Activated CD4-positive, alpha-beta T cell treated with anti-CD3 and anti-CD28 coated beads, Interleukin-2, amount 50 U/mL, for 16 hours (primary cell): ENCODE measurements around the gene IKZF3.
"Not testable (repeated sequence)": the region's sequence is repeated elsewhere in the genome, so short reads cannot be mapped to it uniquely, and the experiment has no call there.

Experiments used
- DNase-seq: peaks from one replicate; pipeline ENCODE4 v3.0.0-alpha.2; 2020

IKZF3 gene

GRCh38 chr17:39737760-39738567 lies 126.1 kb downstream of the IKZF3 start, which contains the start of gene GRB7:
Gene GRB7 (plus strand): TSS chr17:39737938. CDS start chr17:39742302, 4,364 bp downstream.
- no peak for DNase-seq

DNA sequence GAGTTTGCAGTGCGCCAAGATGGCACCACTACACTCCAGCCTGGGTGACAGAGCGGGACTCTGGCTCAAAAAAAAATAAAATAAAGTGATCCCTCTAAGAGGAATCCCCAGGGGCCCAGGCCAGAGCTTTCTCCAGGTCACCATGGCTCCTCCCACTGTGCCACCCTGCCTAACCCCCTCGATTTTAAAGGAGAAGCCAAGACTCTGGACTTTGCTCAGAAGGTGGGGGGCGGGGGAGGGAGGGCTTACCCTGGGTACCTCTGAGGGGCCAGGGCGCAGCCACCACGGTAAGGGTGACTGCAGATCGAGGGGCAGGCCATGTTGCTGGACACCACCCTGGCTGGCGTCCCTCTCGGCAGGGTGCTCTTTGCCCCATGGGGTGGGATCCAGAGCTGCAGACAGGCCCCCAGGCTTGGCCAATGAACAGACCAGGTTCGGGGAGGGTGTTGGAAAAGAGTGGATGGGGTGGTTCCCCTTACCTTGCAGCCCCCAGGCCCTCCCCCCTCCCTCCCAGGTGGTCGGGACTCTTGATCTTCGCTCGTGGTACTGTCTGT lies 126.8 kb downstream of the IKZF3 start:
- DNase-seq = no peak

DNA sequence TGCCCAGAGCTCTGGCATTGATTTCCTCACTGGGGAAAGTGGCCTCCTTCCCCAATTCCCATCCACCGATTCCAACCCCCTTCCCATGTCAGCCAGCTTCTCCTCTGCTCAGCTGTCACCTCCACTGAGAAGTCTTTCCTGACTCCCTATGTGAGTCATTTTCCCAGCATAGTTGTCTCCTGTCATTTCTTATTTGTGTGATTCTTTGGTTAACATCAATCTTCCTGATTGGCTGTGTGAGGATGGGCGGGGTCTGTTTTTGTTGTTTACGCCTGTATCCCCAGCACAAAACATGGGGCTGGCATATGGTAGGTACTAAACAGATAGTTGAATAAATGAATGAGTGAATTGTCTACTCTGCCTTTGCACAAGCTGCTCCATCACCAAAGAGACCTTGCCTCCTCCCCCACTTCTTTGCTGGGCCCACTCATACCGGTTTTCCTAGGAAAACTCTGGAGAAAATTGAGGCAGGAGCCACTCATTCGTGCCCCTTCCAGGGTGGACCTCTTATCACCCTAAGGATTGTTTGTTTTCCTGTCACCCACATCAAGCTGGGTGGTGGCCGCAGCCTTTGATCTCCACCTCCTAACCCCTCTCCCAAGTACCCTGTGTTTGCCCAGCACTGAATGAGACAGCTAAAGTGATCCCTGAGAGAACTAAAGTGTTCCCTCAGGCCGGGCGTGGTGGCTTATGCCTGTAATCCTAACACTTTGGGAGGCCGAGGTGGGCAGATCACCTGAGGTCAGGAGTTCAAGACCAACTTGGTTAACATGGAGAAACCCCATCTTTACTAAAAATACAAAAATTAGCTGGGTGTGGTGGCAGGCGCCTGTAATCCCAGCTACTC lies 127.6 kb downstream of the IKZF3 start:
- no peak for DNase-seq

DNA sequence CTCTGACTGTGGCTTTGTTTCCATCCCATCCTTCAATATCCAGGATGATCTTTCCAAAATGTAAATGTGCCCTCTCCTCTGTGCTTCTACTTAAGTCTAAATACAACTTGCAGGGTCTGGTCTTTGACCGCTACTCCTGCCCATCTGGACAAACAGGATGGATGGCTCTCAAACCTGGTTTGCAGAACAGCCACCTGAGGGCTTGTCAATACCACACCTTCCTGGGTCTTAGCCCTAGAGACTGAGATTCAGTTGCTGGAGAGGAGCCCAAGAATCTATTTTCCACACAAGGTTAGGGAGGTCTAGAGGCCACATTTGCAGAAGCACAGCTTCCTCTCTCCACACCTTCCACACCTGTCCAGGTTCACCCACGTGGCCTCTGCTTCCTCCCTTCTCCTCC lies 128.2 kb downstream of the IKZF3 start:
- DNase-seq = no peak

DNA sequence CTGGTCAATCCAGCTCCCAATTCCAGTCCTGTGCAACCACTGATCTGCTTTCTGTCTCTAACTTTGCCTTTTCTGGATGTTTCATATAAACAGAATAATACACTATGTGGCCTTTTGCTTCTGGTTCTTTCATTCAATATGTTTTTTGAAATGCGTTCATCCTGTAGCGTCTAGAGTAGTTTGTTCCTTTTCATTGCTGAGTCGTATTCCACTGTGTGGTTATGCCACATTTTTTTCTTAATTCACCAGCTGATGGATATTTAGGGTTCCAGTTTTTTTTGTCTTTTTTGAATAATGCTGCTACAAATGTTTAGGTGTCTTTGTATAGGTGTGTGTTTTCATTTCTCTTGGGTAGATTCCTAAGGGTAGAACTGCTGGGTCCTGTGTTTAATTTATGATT lies 131.5 kb downstream of the IKZF3 start:
- DNase-seq = no peak

DNA sequence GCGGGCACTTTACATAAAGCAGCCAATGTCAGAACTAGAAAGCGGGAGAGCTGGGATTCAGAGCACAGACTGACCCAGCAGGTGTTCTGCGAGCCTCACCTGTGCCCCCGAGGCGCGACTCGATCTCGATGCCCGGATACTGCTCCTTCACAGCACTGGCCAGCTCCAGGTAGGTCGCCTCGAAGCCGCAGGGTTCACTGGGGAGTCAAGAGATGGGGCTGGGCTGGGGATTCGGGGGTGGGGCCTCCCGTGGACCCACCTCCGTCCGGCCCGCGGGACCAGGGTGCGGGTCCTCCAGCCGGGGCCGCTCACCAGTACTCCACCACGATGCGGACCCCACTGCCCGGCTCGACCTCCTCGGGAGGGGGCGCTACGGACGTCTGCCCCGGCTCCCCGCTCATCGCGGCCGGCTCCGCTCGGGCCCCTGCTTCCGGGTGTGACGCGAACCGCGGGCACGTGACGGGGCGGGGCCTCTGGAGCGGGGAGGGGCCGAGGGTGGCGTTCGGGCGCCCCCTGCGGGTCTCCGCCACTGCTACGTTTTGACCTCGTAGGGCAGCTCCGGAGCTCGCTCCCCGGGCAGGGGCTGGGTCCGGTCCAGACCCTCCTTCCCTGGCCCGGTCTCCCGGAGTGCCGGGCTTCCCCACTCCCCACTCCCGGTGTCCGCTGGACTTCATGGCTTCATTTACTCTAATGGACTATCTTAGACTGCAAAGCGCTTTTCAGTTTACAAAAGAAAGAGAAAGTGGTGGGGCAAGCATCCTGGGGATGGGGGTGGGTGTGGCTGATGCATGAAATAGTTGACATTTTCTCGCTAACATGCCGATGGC lies 133.8 kb downstream of the IKZF3 start, which contains the start of gene MIEN1:
Gene MIEN1, minus strand, starts transcription at position 438 of the 827 bp plus-strand sequence. Its CDS starts 37 bp downstream, at position 401.
- DNase-seq = peak; percentile 94

- no peak for DNase-seq
Observed at GRCh38 chr17:39729280-39729851, 134.7 kb downstream of the IKZF3 start.

DNA sequence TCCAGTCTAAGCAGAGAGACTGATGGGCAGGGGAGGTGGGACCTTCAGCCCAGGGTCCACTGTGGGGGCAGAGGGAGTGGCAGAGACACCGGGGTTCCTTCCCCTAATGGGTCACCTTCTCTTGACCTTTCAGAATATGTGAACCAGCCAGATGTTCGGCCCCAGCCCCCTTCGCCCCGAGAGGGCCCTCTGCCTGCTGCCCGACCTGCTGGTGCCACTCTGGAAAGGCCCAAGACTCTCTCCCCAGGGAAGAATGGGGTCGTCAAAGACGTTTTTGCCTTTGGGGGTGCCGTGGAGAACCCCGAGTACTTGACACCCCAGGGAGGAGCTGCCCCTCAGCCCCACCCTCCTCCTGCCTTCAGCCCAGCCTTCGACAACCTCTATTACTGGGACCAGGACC lies 136.6 kb downstream of the IKZF3 start:
- no peak for DNase-seq

GRCh38 chr17:39726617-39727016 lies 137.5 kb downstream of the IKZF3 start:
- DNase-seq = no peak

DNA sequence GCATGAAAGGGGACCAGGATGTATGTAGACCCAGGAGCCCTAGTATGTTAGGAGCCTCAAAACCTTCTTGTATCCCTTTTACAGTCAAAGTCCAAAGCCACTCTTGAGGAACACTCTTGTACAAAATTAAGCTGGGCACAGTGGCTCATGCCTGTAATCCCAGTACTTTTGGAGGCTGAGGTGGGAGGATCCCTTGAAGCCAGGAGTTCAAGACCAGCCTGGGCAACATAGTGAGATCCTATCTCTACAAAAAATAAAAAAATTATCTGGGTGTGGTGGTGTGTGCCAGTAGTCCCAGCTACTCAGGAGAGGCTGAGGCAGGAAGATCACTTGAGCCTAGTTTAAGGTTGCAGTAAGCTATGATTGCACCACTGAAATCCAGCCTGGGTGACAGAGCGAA lies 138.2 kb downstream of the IKZF3 start:
- not testable (repeated sequence) for DNase-seq

DNA sequence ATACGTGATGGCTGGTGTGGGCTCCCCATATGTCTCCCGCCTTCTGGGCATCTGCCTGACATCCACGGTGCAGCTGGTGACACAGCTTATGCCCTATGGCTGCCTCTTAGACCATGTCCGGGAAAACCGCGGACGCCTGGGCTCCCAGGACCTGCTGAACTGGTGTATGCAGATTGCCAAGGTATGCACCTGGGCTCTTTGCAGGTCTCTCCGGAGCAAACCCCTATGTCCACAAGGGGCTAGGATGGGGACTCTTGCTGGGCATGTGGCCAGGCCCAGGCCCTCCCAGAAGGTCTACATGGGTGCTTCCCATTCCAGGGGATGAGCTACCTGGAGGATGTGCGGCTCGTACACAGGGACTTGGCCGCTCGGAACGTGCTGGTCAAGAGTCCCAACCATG lies 139.4 kb downstream of the IKZF3 start:
- no peak for DNase-seq

- DNase-seq = no peak
Observed at GRCh38 chr17:39722965-39723848, 140.9 kb downstream of the IKZF3 start.

DNA sequence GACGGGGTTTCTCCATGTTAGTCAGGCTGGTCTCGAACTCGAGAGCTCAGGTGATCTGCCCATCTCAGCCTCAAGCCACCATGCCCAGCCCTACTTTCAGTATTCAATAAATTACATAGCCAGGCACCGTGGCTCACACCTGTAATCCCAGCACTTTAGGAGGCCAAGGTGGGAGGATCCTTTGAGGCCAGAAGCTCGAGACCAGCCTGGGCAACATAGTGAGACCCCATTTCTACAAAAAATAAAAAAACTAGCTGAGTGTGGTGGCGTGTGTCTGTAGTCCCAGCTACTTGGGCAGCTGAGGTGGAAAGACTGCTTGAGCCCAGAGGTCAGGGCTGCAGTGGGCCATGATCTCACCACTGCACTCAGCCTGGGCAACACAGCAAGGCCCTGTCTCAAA lies 142.0 kb downstream of the IKZF3 start:
- no peak for DNase-seq

- DNase-seq = no peak
Observed at GRCh38 chr17:39719563-39720355, 144.4 kb downstream of the IKZF3 start.

- no peak for DNase-seq
Observed at GRCh38 chr17:39717660-39718059, 146.5 kb downstream of the IKZF3 start.

DNA sequence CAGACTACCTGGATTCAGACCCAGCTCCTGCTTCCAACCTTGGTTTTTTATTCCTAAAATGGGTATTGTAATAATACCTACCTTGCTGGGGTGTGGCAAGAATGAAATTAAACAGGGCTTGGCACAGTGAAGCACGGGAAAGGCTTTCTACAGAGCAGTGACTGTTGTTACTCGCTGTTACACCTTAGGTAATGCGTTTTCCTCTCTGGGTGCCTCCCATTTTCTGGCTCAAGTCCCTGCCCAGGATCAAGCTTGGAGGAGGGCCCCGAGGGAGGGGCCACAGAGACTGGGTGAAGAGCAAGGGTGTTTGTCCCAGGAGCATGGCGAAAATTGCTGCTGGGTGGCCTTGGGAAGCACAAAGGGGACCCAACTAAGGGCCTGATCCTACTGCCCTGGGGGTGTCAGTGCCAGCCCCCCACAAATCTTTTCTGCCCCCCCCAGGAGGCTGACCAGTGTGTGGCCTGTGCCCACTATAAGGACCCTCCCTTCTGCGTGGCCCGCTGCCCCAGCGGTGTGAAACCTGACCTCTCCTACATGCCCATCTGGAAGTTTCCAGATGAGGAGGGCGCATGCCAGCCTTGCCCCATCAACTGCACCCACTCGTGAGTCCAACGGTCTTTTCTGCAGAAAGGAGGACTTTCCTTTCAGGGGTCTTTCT lies 147.1 kb downstream of the IKZF3 start:
- no peak for DNase-seq

GRCh38 chr17:39716073-39716818 lies 147.9 kb downstream of the IKZF3 start:
- no peak for DNase-seq

DNA sequence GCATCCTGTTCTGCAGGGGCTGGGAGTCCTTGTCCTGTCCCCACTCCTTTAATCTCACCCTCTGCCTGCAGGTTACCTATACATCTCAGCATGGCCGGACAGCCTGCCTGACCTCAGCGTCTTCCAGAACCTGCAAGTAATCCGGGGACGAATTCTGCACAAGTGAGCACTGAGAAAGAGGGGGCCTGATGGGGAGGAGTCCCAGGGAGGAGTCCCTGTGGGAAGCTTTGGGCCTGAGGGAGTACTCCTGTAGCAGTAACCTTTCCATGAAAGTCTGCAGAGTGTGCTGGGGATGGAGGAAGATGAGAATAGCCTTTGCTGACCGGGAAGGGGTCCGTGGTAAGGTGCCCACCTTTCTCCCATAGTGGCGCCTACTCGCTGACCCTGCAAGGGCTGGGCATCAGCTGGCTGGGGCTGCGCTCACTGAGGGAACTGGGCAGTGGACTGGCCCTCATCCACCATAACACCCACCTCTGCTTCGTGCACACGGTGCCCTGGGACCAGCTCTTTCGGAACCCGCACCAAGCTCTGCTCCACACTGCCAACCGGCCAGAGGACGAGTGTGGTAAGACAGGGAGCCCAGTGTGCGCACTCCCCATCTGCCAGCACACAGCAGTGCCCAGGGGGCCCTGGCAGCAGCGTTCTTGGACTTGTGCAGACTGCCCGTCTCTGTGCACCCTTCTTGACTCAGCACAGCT lies 148.6 kb downstream of the IKZF3 start:
- DNase-seq = no peak
